Esophagus squamous epithelium (tissue), 5 donors: ENCODE measurements around the gene NCKAP1. TPM values are rescaled to one million over a fixed set of nuclear protein-coding genes. Genes with fewer than 3 reads are reported as not detected.

Experiments used
- DNase-seq: peaks from one replicate; lab custom pipeline; 2025; lab: John Stamatoyannopoulos, UW
- H3K27ac ChIP-seq, 4 donors: fragments of 200-600 bp; sonication (generic); one replicate each; pipeline ENCODE4 v1.5.1; 2016 to 2019; ENCODE audit warnings: mild to moderate bottlenecking in 1 of 4
- H3K27me3 ChIP-seq, 4 donors: fragments of 200-600 bp; sonication (generic); 1 replicate in 3 of 4; 2 replicates in 1 of 4; pipeline versions ENCODE4 v1.5.1 to v1.6.0; 2017 to 2021; ENCODE audit warnings: antibody characterized with exemption in 1 of 4
- H3K36me3 ChIP-seq, 3 donors: fragments of 200-600 bp; sonication (generic); one replicate each; pipeline ENCODE4 v1.5.1; 2016 to 2019
- H3K4me1 ChIP-seq, 3 donors: fragments of 200-600 bp; sonication (generic); one replicate each; pipeline ENCODE4 v1.5.1; 2017 to 2019
- H3K4me3 ChIP-seq, 4 donors: fragments of 200-600 bp; sonication (generic); 1 replicate in 3 of 4; 2 replicates in 1 of 4; pipeline ENCODE4 v1.5.1; 2016 to 2019; ENCODE audit warnings: mild to moderate bottlenecking in 2 of 4, moderate library complexity in 1 of 4
- H3K9me3 ChIP-seq, 3 donors: fragments of 200-600 bp; sonication (generic); one replicate each; pipeline ENCODE4 v1.5.1; 2016 to 2019
- POLR2A ChIP-seq, 4 donors: fragments of 450-650 bp; IDR thresholded peaks; one replicate each; pipeline ENCODE4 v1.6.1; 2017; ENCODE audit warnings: antibody characterized with exemption in 4 of 4, mild to moderate bottlenecking in 4 of 4, moderate library complexity in 3 of 4
- WGBS, 2 donors: methylation state at CpG; one replicate each; pipeline ENCODE4 v1.1.5; 2018; 5-methylcytosine and 5-hydroxymethylcytosine counted together
- intact Hi-C: fragments of 100-400 bp; cut with DNase I; formaldehyde crosslinking; loops from one replicate; pipeline ENCODE4 v1.15.0; 2022
- small RNA-seq, 4 donors: library from RNA; depleted of rRNA; stranded (forward); fragments of <200 nt; gene quantifications; one replicate each; pipeline ENCODE3, GENCODE V24; 2016
- total RNA-seq, 4 donors: library from RNA; depleted of rRNA; stranded (reverse); fragments of >200 nt; gene quantifications; one replicate each; pipeline ENCODE4 v1.1.0, GENCODE V29; 2016
- TF ChIP-seq, protein P1 (sequence below), 6 experiments: fragments of 450-650 bp in 4 of 6; fragments of 200-600 bp in 2 of 6; sonication (generic) in 2 of 6; IDR thresholded peaks; one replicate each; pipeline ENCODE4 v1.5.1; 2016 to 2019; ENCODE audit warnings: antibody characterized with exemption in 6 of 6, mild to moderate bottlenecking in 4 of 6, moderate library complexity in 4 of 6
- donor health status: DM: yes; HTN: yes; CAD: no.

Gene NCKAP1
- total RNA-seq, 4 donors from 2014 or later = 85.9 to 163 (median 117) TPM

DNA sequence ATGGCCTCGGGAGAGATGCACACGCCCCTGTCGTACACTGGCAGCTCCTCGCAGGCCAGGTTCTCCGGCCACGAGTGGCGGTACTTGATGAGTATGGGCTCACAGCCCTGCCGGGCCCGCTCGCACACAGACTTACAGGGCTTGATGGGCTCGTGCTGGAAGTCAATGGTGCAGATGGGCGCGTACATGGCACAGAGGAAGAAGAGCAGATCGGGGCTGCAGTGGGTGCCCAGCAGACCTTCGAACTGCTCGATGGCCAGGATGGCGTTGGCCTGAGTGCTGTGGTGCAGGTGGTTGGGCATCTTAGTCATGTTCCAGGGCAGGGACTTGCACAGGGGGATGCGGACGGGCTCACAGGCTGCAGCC, 172.2 kb downstream of the NCKAP1 start:
- DNase-seq = no peak
- H3K4me3 ChIP-seq = peak overlapping the region; percentile 3 to 66 (median 44)

DNA sequence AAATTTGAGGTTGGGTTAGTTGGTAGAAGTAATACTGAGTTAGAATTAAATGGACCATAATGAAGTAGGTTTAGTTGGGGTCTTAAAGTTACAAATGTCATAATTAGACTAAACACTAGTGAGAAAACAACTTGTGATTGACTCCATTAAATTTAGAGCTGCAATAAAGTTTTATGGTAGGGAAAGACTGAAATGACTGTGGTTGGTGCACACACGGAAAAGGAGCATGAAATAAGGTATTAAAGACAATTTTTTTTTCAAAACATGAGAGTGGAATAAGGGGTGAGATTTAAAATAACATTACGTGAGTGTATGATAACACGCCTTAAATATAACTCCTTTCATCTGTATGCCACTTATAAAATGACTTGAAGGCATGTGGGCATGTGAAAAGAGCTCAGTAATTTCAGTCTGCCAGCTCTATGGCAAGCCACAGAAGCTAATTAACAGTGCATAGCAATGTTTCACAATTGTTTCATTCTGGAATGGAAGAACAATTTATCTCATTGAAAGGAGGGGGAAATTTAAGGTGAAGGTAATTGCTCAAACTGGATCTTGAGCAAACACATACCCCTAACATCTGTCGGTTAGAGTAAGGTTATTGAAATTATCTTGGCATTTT, 173.2 kb downstream of the NCKAP1 start:
- WGBS, 2 donors = 79 to 89% methylated on average over 4 of the region's 4 CpGs
- Histone ChIP-seq H3K9me3 (no peaks in the 10 kb centered on the region), H3K4me3 (no peak overlapping the region), H3K36me3 (no peaks in the 10 kb centered on the region), H3K4me1 (peaks cover 7 to 18% (median 8%) of the 10 kb centered on the region in 3 donors), H3K27me3 (peaks cover 0 to 25% (median 0%) of the 10 kb centered on the region in 4 donors), H3K27ac (no peak overlapping the region)
- DNase-seq = no peak
- TF ChIP-seq POLR2A (IDR thresholded peaks at IDR 0.05) = no peak
- TF ChIP-seq, protein P1, sequence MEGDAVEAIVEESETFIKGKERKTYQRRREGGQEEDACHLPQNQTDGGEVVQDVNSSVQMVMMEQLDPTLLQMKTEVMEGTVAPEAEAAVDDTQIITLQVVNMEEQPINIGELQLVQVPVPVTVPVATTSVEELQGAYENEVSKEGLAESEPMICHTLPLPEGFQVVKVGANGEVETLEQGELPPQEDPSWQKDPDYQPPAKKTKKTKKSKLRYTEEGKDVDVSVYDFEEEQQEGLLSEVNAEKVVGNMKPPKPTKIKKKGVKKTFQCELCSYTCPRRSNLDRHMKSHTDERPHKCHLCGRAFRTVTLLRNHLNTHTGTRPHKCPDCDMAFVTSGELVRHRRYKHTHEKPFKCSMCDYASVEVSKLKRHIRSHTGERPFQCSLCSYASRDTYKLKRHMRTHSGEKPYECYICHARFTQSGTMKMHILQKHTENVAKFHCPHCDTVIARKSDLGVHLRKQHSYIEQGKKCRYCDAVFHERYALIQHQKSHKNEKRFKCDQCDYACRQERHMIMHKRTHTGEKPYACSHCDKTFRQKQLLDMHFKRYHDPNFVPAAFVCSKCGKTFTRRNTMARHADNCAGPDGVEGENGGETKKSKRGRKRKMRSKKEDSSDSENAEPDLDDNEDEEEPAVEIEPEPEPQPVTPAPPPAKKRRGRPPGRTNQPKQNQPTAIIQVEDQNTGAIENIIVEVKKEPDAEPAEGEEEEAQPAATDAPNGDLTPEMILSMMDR (IDR thresholded peaks at IDR 0.05) = no peak
- intact Hi-C loops = no loop called here

More for the DNA sequence above, 172.2 kb downstream of the NCKAP1 start:
- H3K9me3 ChIP-seq = no peaks in the 10 kb centered on the region
- peak overlapping the region in 2 of 4 donors; percentile 53 to 72 for H3K27ac ChIP-seq
- peaks cover 0 to 25% (median 0%) of the 10 kb centered on the region in 4 donors for H3K27me3 ChIP-seq
- 48 to 74% methylated on average over 9 to 16 of the region's 19 CpGs for WGBS, 2 donors
- intact Hi-C loops = no loop called here
- H3K36me3 ChIP-seq = no peaks in the 10 kb centered on the region
- H3K4me1 ChIP-seq = peaks cover 7 to 18% (median 8%) of the 10 kb centered on the region in 3 donors
- TF ChIP-seq POLR2A (IDR thresholded peaks at IDR 0.05) = no peak
- TF ChIP-seq, protein P1 (IDR thresholded peaks at IDR 0.05) = no peak

DNA sequence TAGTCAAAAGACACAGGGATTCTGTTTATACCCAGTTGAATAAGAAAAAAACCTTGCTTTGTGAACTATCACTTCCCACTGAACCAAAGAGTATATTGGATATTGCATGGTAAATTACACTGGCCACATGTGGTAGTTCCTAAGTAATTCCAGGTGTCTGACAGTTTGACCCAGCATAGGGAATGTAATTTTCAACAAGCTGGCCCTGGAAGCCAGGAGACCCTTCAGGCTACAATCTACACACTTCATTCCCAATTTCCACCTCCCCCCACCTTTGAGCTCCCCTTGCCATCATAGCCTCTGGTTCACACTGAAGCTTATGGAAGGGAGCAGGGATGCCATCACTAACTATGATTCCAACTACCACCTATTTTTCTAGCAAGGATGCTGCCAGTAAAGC, 174.6 kb downstream of the NCKAP1 start:
- Histone ChIP-seq H3K9me3 (no peaks in the 10 kb centered on the region), H3K27ac (no peak overlapping the region), H3K27me3 (peaks cover 0 to 25% (median 0%) of the 10 kb centered on the region in 4 donors), H3K4me3 (no peak overlapping the region), H3K36me3 (no peaks in the 10 kb centered on the region), H3K4me1 (peaks cover 7 to 18% (median 8%) of the 10 kb centered on the region in 3 donors)
- TF ChIP-seq POLR2A (IDR thresholded peaks at IDR 0.05) = no peak
- TF ChIP-seq, protein P1 (IDR thresholded peaks at IDR 0.05) = no peak
- intact Hi-C loops = no loop called here
- DNase-seq = no peak

DNA sequence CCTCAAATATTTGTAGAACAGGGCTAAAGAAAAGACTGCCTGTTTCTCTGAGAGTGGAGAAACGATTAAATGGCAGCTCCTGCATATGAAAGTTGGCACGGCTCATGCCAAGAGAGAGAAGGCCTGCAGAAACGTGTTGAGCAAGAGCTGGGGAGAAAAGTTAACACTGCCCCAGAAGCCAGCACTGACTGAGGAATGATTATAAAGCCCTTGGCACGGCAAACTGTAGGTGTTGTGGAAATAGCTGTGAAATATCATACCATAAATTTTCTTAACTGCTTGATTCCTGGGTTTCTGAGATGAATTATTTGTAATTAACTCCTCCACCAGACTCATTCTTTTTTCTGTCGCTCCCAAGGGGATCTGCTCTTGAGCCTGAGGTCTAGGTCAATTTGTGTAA, 176.2 kb downstream of the NCKAP1 start:
- WGBS, 2 donors = 30 to 51% methylated on average over 5 of the region's 5 CpGs
- intact Hi-C loops = no loop called here
- H3K4me3 ChIP-seq = no peak overlapping the region
- H3K27ac ChIP-seq = no peak overlapping the region
- H3K36me3 ChIP-seq = no peaks in the 10 kb centered on the region
- peaks cover 0 to 16% (median 0%) of the 10 kb centered on the region in 4 donors for H3K27me3 ChIP-seq
- TF ChIP-seq POLR2A (IDR thresholded peaks at IDR 0.05) = no peak
- TF ChIP-seq, protein P1 (IDR thresholded peaks at IDR 0.05) = no peak
- no peak for DNase-seq
- peaks cover 4 to 12% (median 5%) of the 10 kb centered on the region in 3 donors for H3K4me1 ChIP-seq
- no peaks in the 10 kb centered on the region for H3K9me3 ChIP-seq

DNA sequence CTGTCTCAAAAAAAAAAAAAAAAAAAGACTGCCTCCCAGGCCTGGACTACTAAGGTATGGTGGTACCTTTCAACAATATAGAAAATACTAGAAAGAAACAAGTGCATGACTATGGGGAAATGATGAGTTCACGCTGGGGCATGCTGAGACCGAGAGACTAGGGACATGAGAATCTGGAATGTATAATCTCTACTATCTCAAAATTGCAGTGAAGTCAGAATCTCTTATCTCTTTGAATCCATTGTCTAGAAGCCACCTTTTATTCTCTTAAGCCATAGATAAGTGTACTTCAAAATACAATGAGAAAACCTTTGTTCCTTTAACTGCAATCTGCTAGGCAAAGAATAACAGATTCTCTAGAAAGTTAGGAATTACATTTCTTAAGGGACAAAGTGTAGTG, 177.4 kb downstream of the NCKAP1 start:
- Histone ChIP-seq H3K27ac (no peak overlapping the region), H3K9me3 (peaks cover 0 to 2% (median 0%) of the 10 kb centered on the region in 3 donors), H3K36me3 (no peaks in the 10 kb centered on the region), H3K27me3 (peaks cover 0 to 4% (median 0%) of the 10 kb centered on the region in 4 donors), H3K4me3 (no peak overlapping the region), H3K4me1 (no peaks in the 10 kb centered on the region)
- no peak for TF ChIP-seq POLR2A (IDR thresholded peaks at IDR 0.05)
- TF ChIP-seq, protein P1 (IDR thresholded peaks at IDR 0.05) = no peak
- 86 to 90% methylated on average over 2 of the region's 2 CpGs for WGBS, 2 donors
- DNase-seq = no peak
- intact Hi-C loops = no loop called here

Small RNAs within 50 kb of the gene (small RNA-seq; reads per million reads assigned to genes)
- gene RF00019 (0 reads per million in 4 donors), gene RF00599 (0 reads per million in 4 donors), gene RNU6-1122P (0 reads per million in 4 donors)

Other genes with a start within 250 kb of the NCKAP1 start
- gene FRZB, start 171.8 kb downstream of the NCKAP1 start, total RNA-seq = 1 to 10 TPM in 1 of 4 donors, under 1 TPM in 2, not detected in 1; 0.53 to 1.7 (median 0.57) TPM
- gene DUSP19, start 40.3 kb upstream of the NCKAP1 start, total RNA-seq = 1 to 10 TPM in 2 of 4 donors, under 1 TPM in 2; 0.27 to 1.5 (median 0.86) TPM
- 10 to 100 TPM in 3 of 4 donors, 1 to 10 TPM in 1; 7.8 to 25.4 (median 15.6) TPM for gene NUP35, start 86.0 kb upstream of the NCKAP1 start, total RNA-seq